HG03432 (cell line): ENCODE measurements around the gene CD2BP2.

Experiments
- ATAC-seq: cut with Tn5 transposase; IDR thresholded peaks from one replicate; pipeline ENCODE4 v1.9.1; 2021; ENCODE audit warnings: mild to moderate bottlenecking, moderate library complexity; ENCODE audit not compliant: unreplicated experiment

CD2BP2 gene

DNA sequence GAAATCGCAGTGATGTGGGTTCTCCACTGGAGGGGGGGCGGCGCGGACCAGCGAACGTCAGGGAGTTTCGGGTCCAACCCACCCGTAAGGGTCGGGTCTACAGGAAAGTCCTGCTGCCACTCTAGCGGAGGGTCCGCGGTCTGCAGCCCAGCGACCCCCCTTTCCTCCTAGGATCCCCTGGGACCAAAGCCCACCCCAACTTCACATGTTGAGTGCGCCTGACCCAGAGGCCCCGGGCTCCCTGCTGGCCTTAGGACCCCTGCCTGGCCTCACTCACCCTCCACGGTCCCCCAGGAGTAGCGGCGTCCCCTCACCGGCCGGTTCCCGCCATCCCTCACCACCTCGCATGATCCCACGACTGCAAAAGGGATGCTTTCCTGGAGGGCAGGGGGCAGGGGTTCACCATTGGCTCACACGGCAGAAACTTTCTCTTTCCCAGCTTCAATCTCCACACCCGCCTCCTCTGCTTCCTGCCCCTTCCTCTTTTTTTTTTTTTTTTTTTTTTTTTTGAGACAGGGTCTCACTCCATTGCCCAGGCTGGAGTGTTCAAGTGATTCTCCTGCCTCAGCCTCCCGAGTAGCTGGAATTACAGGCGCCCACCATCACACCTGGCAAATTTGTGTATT, 24.2 kb upstream of the CD2BP2 start:
- ATAC-seq, result no peak

GRCh38 chr16:30378236-30379157, 23.4 kb upstream of the CD2BP2 start:
- ATAC-seq, result peak; percentile 86

GRCh38 chr16:30377812-30378235, 22.7 kb upstream of the CD2BP2 start:
- peak; percentile 43 for ATAC-seq

DNA sequence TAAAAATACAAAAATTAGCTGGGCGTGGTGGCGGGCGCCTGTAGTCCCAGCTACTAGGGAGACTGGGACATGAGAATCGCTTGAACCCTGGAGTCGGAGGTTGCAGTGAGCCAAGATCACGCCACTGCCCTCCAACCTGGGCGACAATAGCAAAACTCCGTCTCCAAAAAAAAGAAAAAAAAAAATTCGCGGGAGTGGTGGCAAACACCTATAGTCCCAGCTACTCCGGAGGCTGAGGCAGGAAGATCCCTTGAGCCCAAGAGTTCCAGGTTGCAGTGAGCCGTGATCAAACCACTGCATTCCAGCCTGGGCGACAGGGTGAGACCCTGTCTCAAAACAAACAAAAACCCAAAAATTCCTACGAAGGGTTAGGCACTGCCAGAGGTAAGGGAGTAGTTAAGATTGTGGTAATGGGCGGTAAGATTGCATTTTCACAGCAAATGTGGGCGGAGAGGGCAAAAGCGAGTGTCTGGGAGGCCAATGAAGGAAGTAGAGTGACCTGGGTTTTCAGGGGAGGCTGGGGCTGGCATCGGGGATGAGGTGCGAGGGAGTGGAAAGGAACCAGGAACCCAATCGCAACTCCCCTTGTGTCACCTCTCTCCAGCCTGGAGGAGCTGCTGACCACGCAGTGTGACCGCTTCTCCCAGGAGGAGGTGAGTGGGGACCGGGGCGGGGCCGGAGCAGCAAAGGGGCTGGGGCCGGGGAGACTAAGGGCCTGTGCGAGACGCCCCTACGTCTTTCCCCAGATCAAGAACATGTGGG, 22.1 kb upstream of the CD2BP2 start:
- ATAC-seq, result no peak

DNA sequence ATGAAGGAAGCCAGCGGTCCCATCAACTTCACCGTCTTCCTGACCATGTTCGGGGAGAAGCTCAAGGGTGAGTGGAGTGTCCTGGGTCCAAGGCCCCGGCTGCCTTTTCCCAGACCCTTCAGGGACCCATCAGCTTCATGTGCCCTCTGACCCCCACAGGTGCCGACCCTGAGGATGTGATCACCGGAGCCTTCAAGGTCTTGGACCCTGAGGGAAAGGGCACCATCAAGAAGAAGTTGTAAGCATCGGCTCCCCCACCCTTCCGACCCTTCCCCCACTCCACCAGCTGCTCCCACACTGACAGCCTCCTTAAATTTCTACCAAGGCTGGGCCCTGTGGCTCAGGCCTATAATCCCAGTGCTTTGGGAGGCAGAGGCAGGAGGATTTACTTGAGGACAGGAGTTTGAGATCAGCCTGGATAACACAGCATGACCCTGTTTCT, 21.4 kb upstream of the CD2BP2 start:
- no peak for ATAC-seq

GRCh38 chr16:30375864-30376263, 20.8 kb upstream of the CD2BP2 start:
- ATAC-seq, result no peak

DNA sequence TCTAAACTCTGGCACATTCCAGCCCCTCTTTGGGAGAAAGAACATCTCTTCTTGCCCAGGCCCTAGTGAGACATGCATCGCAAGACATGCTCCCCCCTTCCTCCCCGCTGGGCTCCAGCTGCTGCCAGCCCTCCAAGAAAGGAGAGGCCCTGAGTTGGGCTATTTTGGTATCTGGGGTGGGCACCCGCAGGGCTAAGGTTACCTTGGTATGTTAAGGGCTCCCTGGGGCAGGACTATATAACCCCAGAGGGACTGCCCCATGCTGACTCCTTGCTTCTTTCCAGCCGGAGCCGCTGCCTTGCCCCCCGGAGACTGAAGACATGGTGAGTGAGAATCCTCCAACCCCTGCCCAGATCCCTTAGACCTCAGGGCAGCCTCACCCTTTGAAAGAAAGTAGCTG, 19.4 kb upstream of the CD2BP2 start, which contains the start of gene MYL11:
Gene MYL11, plus strand, starts transcription at position 265 of the 400 bp plus-strand sequence. Its CDS starts 56 bp downstream, at position 321.
- no peak for ATAC-seq

- ATAC-seq, result no peak
These were observed 17.6 kb upstream of the CD2BP2 start for GRCh38 chr16:30372725-30373124.

DNA sequence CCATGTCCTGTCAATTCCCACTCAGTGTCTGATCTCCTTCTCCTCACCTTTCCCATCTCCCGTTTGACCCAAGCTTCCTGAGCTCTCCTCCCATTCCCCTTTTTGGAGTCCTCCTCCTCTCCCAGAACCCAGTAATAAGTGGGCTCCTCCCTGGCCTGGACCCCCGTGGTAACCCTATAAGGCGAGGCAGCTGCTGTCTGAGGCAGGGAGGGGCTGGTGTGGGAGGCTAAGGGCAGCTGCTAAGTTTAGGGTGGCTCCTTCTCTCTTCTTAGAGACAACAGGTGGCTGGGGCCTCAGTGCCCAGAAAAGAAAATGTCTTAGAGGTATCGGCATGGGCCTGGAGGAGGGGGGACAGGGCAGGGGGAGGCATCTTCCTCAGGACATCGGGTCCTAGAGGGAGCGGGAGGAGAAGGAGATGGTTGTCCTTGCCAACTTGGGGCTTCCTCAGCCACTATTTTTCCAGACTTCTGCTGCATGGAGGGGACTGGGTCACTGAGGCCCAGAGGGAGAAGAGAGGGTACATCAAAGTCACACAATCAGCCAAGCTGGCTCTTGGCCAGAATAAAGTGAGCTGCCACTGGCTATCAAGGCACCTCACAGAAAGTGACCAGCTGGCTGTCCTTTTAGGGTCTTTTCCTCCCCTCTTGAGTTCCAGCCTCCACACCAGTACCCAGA, 17.1 kb upstream of the CD2BP2 start:
- ATAC-seq, result no peak

DNA sequence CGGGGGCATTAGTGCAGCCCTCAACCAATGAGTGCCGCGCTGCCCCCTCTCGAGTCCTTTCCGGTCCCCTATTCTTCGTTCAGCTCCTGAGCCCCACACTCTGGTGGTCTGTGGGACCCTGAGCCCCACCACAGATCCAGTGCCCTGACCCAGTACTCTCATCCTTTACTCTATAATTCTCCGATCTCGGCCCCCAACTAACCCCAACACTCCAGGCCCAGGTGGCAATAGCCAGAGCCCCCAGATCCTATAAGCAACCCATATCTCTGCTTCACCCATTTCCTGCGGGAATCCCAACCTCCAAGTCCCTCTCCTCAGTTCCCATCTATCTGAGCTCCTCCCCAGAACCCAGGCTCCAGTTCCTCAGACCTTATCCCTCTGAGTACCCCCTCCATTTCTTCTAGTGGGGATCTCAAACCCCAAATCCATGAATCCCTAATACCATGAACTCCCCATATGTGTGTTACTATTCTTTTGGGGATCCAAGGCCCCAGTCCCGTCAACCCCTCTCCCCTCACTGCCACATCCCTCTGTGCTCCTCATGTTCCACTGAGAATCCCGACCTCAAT, 16.2 kb upstream of the CD2BP2 start:
- ATAC-seq, result no peak

DNA sequence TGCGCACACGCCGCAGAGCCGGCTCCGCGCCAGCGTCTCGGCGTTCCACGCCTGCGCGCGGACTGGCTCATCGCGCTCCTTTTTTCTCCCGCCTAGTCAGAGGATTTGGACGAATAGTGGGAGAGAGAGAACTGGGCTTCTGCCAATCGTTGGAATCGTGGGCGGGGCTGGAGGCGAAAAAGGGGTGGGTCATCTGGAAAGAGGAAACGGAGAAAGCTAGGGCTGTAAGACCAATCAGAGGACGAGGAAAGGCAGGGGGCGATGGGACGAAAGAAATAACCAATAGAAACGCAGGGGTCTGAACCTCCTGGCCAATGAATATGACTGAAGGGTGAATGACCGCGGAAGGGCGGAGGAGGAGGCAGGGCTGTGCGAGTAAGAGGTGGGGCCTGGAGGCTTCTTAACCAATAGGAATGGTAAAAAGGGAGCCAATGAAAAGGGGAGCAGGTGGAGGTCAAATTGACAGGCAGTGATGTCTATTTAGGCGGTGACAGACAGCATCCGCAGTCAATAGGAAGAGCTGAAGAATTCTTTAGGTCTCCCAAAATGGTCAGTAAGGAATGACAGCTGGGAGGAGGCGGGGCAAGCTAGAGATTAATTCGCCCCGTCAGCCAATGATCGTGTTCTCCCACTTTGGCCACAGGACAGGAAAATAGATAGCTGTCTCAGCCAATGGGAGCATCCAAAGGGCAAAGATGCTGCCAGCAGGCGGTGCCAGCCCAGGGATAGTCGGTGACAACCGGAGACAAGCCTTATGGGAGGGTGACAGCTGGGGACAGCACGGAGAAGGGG, 15.5 kb upstream of the CD2BP2 start, which contains the start of gene TBC1D10B:
Gene TBC1D10B, minus strand, starts transcription at position 39 of the 792 bp plus-strand sequence. CDS start 311 bp downstream, outside the sequence.
- ATAC-seq, result peak; percentile 78

DNA sequence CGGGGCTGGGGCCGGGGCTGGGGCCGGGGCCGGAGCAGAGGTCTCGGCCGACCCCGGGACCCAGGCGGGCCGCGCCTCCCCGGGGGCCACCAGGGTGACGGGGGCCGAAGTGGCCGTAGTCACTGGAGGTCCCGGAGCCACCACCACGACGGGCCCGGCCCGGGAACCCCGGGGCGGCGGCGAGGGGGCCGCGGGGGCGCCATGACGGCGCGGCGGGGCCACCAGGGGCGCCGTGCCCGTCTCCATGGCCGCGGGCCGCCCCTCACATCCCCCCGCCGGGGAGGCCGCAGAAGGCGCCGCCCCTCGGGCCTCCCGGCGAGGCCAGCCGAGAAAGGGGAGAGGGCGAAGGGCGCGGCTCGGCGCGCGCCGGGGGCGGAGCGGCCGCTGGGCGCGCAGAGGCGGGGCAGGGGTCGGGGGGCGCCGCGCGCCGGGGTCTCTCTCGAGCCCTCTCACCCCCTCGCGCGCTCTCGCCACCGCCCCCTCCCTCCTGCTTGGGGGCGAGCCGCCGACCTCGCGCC, 14.9 kb upstream of the CD2BP2 start:
- peak; percentile 11 for ATAC-seq

DNA sequence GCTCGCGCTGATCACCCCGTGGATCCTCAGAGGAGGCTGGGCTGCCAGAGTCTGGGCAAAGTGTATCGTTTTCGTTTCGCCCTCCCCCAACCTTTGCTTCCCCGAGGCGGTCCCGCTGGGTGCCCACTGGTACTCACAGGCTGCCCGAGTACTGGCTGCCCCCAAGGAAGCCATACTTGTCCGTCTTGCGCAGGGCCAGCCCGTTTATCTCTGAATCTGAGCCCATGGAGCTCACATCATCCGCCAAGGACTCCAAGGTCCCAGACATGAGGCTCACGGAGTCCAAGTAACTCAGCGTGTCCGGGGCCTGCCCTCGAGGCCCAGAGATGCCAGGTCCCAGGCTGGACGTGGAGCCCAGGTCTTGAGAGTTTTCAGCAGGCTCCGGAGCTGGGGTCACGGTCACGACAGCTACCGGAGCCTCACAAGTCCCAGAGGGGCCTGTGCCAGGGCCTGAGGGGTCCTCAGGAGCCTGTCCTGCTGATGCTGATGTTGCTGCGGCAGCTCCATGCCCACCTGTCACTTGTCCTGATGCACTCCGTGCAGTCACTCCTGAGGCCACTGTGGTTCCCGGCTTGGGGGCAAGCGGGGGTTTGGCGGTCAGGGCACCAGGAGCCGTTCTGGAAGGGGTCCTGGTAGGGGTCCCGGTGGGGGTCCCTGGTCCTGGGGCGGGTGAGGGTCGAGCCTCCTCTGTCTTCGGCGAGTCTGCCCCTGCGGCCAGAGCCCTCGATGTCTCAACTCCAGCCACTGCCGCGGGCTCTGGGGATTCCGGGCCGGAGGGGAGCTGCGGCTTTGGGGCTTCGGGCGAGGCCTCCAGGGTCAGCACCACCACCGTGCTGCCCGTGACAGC, 14.2 kb upstream of the CD2BP2 start:
- no peak for ATAC-seq

- ATAC-seq, result no peak
These were observed 13.6 kb upstream of the CD2BP2 start for GRCh38 chr16:30368792-30369090.

DNA sequence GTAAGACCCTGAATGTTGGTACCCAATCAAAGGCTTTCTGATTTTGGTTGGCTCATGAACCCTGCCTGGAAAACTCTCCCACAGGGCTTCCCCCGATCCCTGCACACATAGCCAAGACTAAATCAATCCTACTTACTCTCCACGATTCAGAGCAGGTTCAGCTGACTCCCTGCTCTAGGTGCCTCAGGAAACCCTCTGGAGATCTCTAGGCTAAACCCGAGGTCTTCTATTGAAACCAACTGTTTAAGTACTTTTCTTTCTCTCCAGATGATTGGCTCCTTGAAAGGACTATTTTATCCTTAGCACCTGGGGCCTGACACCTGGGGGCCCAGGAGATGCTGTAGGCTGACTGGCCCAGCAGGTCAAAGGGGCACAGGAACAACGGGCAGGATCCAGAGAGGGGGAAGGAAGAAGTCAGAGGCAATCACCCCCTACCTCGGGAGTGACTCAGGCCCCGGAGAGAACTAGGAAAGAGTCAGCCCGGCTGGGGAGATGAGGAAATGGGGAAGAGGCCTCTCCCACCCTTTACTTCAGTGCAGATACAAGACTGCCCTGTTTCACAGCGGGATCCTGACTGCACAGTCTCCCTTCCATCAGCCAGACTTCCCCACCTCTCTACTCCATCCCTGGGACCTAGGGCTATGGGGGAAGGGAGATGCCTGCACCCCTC, 13.1 kb upstream of the CD2BP2 start:
- no peak for ATAC-seq

GRCh38 chr16:30367349-30368009, 12.4 kb upstream of the CD2BP2 start:
- no peak for ATAC-seq

- no peak for ATAC-seq
These were observed 11.4 kb upstream of the CD2BP2 start for GRCh38 chr16:30366511-30366910.
